K562 treated with DMSO at 1 percent for 48 hours (cell line): ENCODE data around the gene MEAF6. TPM values are rescaled to one million over a fixed set of nuclear protein-coding genes. Genes with fewer than 3 reads are reported as not detected.

Experiments used
- total RNA-seq: library from RNA; unstranded; fragments of 300-600 nt; gene quantifications from 2 replicates; pipeline ENCODE4 v1.2.3, GENCODE V29; 2022; ENCODE audit warnings: low replicate concordance; ENCODE audit errors: extremely low read depth

Gene MEAF6
- total RNA-seq = not detected in 2 replicates

GRCh38 chr1:37514350-37515184, at the start of gene MEAF6:
Gene MEAF6, minus strand, starts transcription at chr1:37514766. Its CDS starts 20 bp downstream, at chr1:37514746.

DNA sequence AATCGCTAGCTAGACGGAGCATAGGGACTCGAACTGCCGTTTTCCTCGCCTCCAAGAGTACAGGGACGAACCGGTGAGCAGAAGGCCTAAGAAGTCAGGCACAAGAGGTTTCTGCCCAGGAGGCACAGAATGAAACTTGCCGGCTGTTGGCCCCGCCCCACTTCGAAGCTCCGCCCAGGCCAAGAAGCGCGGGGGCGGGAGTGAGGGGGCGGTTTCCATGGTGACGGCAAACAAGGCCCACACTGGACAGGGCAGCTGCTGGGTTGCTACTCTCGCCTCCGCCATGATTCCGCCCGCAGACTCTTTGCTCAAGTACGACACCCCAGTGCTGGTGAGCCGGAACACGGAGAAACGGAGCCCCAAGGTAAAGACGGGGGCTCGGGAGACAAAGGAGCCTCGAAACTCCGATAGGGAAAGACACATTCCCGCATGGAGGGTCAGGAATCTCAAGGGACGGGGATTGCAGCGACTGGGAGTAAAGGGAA, 42.2 kb upstream of the MEAF6 start, which contains the start of gene DNALI1:
Gene DNALI1 (plus strand): TSS at position 229 of the 485 bp plus-strand sequence. CDS start 55 bp downstream, at position 284.

GRCh38 chr1:37553927-37554808, 39.6 kb upstream of the MEAF6 start, which contains the start of gene SNIP1:
Gene SNIP1, minus strand, starts transcription at chr1:37554293. Its CDS starts 64 bp downstream, at chr1:37554229.

GRCh38 chr1:37474046-37474696, 40.4 kb downstream of the MEAF6 start, which contains the start of gene ZC3H12A:
Gene ZC3H12A, plus strand, starts transcription at chr1:37474580. Its CDS starts 917 bp downstream, at chr1:37475497.

Other genes starting within 250 kb of the MEAF6 start
- not detected in 2 replicates for gene ZC3H12A, start 40.2 kb downstream of the MEAF6 start, total RNA-seq
- not detected in 2 replicates for gene SNIP1, start 39.5 kb upstream of the MEAF6 start, total RNA-seq
- gene DNALI1, start 42.2 kb upstream of the MEAF6 start, total RNA-seq = not detected in 2 replicates
- gene GNL2, start 81.2 kb upstream of the MEAF6 start, total RNA-seq = not detected in 2 replicates
- gene RSPO1, start 120.1 kb upstream of the MEAF6 start, total RNA-seq = not detected in 2 replicates
- not detected in 2 replicates for gene CDCA8, start 177.8 kb upstream of the MEAF6 start, total RNA-seq